ENCODE measurements around the gene TMEM109.

DNA sequence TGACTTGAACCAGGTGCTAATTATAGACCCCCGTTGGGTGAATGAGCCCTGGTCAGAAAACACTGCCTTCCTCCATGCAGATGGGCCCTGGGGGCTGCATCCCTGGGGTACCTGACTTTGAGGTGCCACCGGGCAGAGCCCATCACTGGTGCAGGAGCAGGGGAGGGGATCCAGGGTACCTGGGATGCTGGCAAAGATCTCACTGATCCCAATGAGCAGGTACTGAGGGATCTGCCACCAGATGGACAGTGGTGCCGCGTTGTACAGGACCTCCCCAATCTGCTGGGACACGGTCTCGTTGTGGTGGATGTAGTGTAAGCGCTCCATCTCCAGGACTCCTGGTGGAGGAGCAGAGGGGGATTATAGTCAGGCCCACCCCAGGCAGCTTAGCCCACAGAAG is 25.3 kb downstream of the TMEM109 start:
- TF ChIP-seq L3MBTL2 (conservative IDR thresholded peaks at IDR 0.05) (no peak), SP1 (IDR thresholded peaks at IDR 0.05) (no peak), FOXM1 (IDR thresholded peaks at IDR 0.05; ENCODE audit: borderline replicate concordance) (no peak), ELF4 (IDR thresholded peaks at IDR 0.05) (no peak), FOXK2 (IDR thresholded peaks at IDR 0.05) (no peak), LEF1 (IDR thresholded peaks at IDR 0.05; ENCODE audit: borderline replicate concordance) (no peak), ARNT (IDR thresholded peaks at IDR 0.05) (no peak), ZNF384 (IDR thresholded peaks at IDR 0.05) (no peak), SUZ12 (IDR thresholded peaks at IDR 0.05) (no peak), CTBP1 (IDR thresholded peaks at IDR 0.05; ENCODE audit: borderline replicate concordance) (no peak), TARDBP (IDR thresholded peaks at IDR 0.05) (no peak), FOXA1 (IDR thresholded peaks at IDR 0.05) (no peak)
- TF ChIP-seq, protein P1, sequence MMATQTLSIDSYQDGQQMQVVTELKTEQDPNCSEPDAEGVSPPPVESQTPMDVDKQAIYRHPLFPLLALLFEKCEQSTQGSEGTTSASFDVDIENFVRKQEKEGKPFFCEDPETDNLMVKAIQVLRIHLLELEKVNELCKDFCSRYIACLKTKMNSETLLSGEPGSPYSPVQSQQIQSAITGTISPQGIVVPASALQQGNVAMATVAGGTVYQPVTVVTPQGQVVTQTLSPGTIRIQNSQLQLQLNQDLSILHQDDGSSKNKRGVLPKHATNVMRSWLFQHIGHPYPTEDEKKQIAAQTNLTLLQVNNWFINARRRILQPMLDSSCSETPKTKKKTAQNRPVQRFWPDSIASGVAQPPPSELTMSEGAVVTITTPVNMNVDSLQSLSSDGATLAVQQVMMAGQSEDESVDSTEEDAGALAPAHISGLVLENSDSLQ (IDR thresholded peaks at IDR 0.05), result no peak

Data from HEK293T (cell line).